SH-SY5Y (cell line): ENCODE measurements around the gene CUEDC2.

Experiments
- GATA2 ChIP-seq: IDR thresholded peaks from 2 replicates; pipeline ENCODE4 v1.6.1; 2011; ENCODE audit warnings: mild to moderate bottlenecking, low read depth, low read length
- GATA3 ChIP-seq: IDR thresholded peaks from 2 replicates; pipeline ENCODE4 v1.6.1; 2011; ENCODE audit warnings: low read depth, mild to moderate bottlenecking, low read length, moderate library complexity

- TF ChIP-seq GATA3 (no peak), GATA2 (no peak)
Measured at GRCh38 chr10:102375867-102376266, 56.5 kb downstream of the CUEDC2 start.
